Transverse colon (tissue), 4 donors: ENCODE measurements around the gene AZU1.

Source experiments
- EP300 ChIP-seq: sonication (generic); formaldehyde crosslinking; IDR thresholded peaks from one replicate; pipeline ENCODE4 v1.6.1; 2017; ENCODE audit warnings: antibody characterized with exemption, low read depth
- POLR2A ChIP-seq: fragments of 450-650 bp; IDR thresholded peaks from one replicate; pipeline ENCODE4 v1.6.1; 2016; ENCODE audit warnings: antibody characterized with exemption, mild to moderate bottlenecking, moderate library complexity
- POLR2AphosphoS5 ChIP-seq, 3 donors: sonication (generic); formaldehyde crosslinking; IDR thresholded peaks; one replicate each; pipeline ENCODE4 v1.6.1; 2016; ENCODE audit warnings: antibody characterized with exemption in 3 of 3
- TF ChIP-seq, protein P1 (sequence below), 5 experiments: fragments of 200-600 bp in 3 of 5; fragments of 450-650 bp in 2 of 5; sonication (generic) in 3 of 5; IDR thresholded peaks; 1 replicate in 2 of 5; 2 replicates in 3 of 5; pipeline ENCODE4 v1.5.1; 2016 to 2017; ENCODE audit warnings: antibody characterized with exemption in 5 of 5, inconsistent platforms in 3 of 5, mild to moderate bottlenecking in 2 of 5, moderate library complexity in 1 of 5

DNA sequence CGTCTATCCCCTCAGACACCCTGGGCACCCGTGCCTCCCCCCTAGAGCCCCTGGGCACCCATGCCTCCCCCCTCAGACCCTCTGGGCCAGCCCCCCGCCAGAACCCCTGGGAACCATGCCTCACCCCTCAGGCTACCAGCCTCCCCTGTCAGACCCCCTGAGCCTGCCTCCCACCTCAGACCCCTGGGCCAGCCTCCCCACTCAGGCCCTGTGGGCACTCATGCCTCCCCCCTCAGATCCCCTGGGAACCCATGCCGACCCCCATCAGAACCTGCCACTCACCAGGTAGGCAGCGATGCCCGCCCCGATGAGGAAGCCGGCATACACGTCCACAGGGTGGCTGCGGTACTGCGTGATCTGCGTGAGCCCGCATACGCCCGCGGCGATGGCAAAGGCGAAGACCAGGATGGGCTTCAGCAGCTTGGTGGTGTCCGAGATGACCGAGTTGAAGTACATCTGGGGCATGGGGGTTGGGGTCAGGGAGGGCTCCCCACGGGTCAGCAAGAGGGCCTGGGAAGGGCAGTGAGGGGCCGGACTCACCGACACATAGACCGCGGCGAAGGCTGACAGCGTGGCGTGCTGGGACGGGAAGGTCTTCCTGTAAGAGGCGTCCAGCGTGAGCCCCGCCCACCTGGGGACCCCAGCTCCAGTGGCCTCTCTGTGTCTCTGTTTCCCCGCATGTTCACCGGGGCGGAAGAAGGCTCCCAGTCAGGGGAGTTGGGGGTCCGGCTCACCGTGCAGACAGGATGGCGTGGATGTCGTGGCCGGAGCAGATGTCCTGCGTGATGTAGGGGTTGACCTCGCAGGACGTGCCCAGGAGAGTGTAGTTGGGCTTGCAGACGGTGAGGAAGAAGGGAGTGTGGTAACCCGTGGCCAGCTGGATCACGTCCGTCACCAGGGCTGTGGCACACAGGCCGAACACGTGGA lies 13.2 kb upstream of the AZU1 start:
- TF ChIP-seq, protein P1, sequence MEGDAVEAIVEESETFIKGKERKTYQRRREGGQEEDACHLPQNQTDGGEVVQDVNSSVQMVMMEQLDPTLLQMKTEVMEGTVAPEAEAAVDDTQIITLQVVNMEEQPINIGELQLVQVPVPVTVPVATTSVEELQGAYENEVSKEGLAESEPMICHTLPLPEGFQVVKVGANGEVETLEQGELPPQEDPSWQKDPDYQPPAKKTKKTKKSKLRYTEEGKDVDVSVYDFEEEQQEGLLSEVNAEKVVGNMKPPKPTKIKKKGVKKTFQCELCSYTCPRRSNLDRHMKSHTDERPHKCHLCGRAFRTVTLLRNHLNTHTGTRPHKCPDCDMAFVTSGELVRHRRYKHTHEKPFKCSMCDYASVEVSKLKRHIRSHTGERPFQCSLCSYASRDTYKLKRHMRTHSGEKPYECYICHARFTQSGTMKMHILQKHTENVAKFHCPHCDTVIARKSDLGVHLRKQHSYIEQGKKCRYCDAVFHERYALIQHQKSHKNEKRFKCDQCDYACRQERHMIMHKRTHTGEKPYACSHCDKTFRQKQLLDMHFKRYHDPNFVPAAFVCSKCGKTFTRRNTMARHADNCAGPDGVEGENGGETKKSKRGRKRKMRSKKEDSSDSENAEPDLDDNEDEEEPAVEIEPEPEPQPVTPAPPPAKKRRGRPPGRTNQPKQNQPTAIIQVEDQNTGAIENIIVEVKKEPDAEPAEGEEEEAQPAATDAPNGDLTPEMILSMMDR (IDR thresholded peaks at IDR 0.05) = peak in 1 of 5 experiments; percentile 9
- TF ChIP-seq POLR2A (no peak), EP300 (no peak), POLR2AphosphoS5 (IDR thresholded peaks at IDR 0.05) (peak in 1 of 3 donors; percentile 28)
